ENCODE results near the gene GFM1. TPM values are rescaled to one million over a fixed set of nuclear protein-coding genes. Genes with fewer than 3 reads are reported as not detected.

Gene GFM1
- total and polyA plus RNA-seq, 2 of the 13 experiments (the other 11 are each of a cell fraction or from before 2014, with no cell fraction given) = 10.5 to 59.0 TPM

DNA sequence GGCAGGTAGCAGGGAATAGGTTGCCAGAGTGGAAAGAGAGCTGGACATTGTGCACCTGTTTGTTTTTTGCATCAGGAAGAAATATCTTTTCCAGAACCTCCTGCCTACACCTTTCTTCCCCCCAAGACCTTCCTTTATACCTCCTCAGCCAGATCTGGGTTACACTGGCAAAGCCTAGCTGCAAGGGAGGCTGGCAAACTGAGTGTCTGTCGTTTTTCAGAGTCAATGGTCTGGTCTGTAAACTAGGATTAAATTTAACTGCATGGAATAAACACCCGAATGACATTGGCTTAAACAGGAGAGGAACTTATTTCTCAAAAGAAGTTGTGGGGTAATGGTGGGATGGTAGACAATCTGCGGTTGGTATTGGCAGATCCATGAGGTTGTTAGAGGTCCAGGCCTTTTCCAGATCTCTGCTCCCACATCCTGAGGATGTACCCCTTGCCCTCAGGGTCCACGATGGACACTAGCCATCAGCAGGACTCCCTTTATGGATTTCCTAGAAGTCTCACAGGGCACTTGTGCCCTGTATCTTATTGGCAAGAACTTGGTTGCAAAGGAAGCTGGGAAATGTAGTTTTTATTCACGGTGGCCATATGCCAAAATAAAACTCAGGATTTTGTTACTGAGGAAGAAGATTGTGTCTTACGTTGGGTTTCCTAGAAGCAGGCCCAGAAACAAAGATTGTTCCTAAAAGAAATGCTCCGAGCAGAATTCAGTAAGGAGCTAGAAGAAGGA is 91.1 kb downstream of the GFM1 start:
- Histone ChIP-seq H3K27me3 (ENCODE audit: control insufficient read depth in 1 of 2, insufficient read depth in 2 of 2, low read length in 2 of 2) (no peaks in the 10 kb centered on the region), H2AFZ (ENCODE audit: low read length) (no peak overlapping the region), H3K27ac (ENCODE audit: extremely low read length, insufficient read depth, low read length) (no peak overlapping the region), H3K79me2 (ENCODE audit: insufficient read depth, low read length) (no peaks in the 10 kb centered on the region), H3K9ac (ENCODE audit: insufficient read depth, low read depth, low read length) (no peak overlapping the region), H3K4me2 (ENCODE audit: low read depth, low read length) (no peak overlapping the region), H3K9me3 (ENCODE audit: low read length) (peaks cover 4% of the 10 kb centered on the region; the same call in 1 of the 2 replicates), H3K4me3 (replicated peaks in 1 of 3; ENCODE audit: insufficient read depth in 1 of 3, low read depth in 2 of 3, low read length in 3 of 3) (no peak overlapping the region), H4K20me1 (ENCODE audit: insufficient read depth, low read length) (no peaks in the 10 kb centered on the region), H3K4me1 (ENCODE audit: insufficient read depth, low read length) (no peaks in the 10 kb centered on the region), H3K36me3 (replicated peaks in 1 of 2; ENCODE audit: control insufficient read depth in 1 of 2, insufficient read depth in 2 of 2, low read length in 2 of 2) (no peaks in the 10 kb centered on the region)
- no peak for DNase-seq (ENCODE audit: low spot score)
- TF ChIP-seq, protein P1, sequence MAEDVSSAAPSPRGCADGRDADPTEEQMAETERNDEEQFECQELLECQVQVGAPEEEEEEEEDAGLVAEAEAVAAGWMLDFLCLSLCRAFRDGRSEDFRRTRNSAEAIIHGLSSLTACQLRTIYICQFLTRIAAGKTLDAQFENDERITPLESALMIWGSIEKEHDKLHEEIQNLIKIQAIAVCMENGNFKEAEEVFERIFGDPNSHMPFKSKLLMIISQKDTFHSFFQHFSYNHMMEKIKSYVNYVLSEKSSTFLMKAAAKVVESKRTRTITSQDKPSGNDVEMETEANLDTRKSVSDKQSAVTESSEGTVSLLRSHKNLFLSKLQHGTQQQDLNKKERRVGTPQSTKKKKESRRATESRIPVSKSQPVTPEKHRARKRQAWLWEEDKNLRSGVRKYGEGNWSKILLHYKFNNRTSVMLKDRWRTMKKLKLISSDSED (CRISPR knock-in tag; IDR thresholded peaks at IDR 0.05) = no peak
- peak; percentile 34; the same call in 1 of the 2 replicates for TF ChIP-seq THAP11 (CRISPR knock-in tag; IDR thresholded peaks at IDR 0.05)
- no peak for TF ChIP-seq CEBPG (CRISPR knock-in tag; IDR thresholded peaks at IDR 0.05)
- TF ChIP-seq, protein P2, sequence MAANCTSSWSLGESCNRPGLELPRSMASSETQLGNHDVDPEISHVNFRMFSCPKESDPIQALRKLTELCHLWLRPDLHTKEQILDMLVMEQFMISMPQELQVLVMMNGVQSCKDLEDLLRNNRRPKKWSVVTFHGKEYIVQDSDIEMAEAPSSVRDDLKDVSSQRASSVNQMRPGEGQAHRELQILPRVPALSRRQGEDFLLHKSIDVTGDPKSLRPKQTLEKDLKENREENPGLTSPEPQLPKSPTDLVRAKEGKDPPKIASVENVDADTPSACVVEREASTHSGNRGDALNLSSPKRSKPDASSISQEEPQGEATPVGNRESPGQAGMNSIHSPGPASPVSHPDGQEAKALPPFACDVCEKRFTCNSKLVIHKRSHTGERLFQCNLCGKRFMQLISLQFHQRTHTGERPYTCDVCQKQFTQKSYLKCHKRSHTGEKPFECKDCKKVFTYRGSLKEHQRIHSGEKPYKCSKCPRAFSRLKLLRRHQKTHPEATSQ (CRISPR knock-in tag; IDR thresholded peaks at IDR 0.05; ENCODE audit: borderline replicate concordance) = no peak
- no peak for TF ChIP-seq DR1 (CRISPR knock-in tag; IDR thresholded peaks at IDR 0.05)
- intact Hi-C loops (cut with micrococcal nuclease; ENCODE audit: unreplicated experiment) = no loop called here
- in situ Hi-C loops (cut with HindIII; ENCODE audit: extremely low pct_ligation_motif_present, low pct_unique_long_range_greater_than_20kb) = no loop called here
- WGBS (ENCODE audit: low lambda C conversion rate) = 64% methylated on average over 7 of the region's 7 CpGs
- no peak for FAIRE-seq
- ChIA-PET CTCF (ENCODE audit: low intra/inter-chr PET ratio, low total read pairs) (no interaction called here), POLR2A (no interaction called here)
- no TSS peak for BruUV-seq (replicated peaks)
- ATAC-seq = no peak
